Measurements from ENCODE around the gene CCDC60.

- TF ChIP-seq, protein P1, sequence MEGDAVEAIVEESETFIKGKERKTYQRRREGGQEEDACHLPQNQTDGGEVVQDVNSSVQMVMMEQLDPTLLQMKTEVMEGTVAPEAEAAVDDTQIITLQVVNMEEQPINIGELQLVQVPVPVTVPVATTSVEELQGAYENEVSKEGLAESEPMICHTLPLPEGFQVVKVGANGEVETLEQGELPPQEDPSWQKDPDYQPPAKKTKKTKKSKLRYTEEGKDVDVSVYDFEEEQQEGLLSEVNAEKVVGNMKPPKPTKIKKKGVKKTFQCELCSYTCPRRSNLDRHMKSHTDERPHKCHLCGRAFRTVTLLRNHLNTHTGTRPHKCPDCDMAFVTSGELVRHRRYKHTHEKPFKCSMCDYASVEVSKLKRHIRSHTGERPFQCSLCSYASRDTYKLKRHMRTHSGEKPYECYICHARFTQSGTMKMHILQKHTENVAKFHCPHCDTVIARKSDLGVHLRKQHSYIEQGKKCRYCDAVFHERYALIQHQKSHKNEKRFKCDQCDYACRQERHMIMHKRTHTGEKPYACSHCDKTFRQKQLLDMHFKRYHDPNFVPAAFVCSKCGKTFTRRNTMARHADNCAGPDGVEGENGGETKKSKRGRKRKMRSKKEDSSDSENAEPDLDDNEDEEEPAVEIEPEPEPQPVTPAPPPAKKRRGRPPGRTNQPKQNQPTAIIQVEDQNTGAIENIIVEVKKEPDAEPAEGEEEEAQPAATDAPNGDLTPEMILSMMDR (IDR thresholded peaks at IDR 0.05): no peak
- TF ChIP-seq POLR2A (IDR thresholded peaks at IDR 0.05) (no peak), EP300 (IDR thresholded peaks at IDR 0.05) (no peak)
Measured at GRCh38 chr12:119375075-119375882, 40.8 kb downstream of the CCDC60 start.
